Activated naive CD8-positive, alpha-beta T cell treated with anti-CD3 and anti-CD28 coated beads, Interleukin-2, amount 10 ng/mL, durations not matched to agents 7 days and 5 days (primary cell): Measurements from ENCODE around the gene HSD17B3. TPM values are rescaled to one million over a fixed set of nuclear protein-coding genes. Genes with fewer than 3 reads are reported as not detected.
A peak's percentile ranks its signal among the peaks of the same experiment; 100 is the strongest.
"Not testable (repeated sequence)": the region's sequence is repeated elsewhere in the genome, so short reads cannot be mapped to it uniquely, and the experiment has no call there.

Experiments used
- ATAC-seq: fragments of 150-1000 bp; cut with Tn5 transposase; one replicate; pipeline ENCODE4 v1.10.0; 2021; ENCODE audit warnings: low read depth, moderate library complexity
- POLR2A ChIA-PET: fragments of 350-600 bp; sonication (Branson Sonifier 250); formaldehyde crosslinking; loops from one replicate; lab custom pipeline; 2021; ENCODE audit warnings: antibody characterized with exemption; lab: Charles Lee
- DNase-seq: peaks from one replicate; pipeline ENCODE4 v3.0.0; 2021
- H3K27ac Mint-ChIP-seq: one replicate; pipeline ENCODE4 v1.8.0; 2022; ENCODE audit warnings: mild to moderate bottlenecking, mixed read lengths
- H3K27me3 Mint-ChIP-seq: one replicate; pipeline ENCODE4 v1.8.0; 2022; ENCODE audit warnings: mild to moderate bottlenecking, moderate library complexity, mixed read lengths
- H3K36me3 Mint-ChIP-seq: one replicate; pipeline ENCODE4 v1.8.0; 2021; ENCODE audit warnings: mild to moderate bottlenecking, mixed read lengths
- H3K4me1 Mint-ChIP-seq: one replicate; pipeline ENCODE4 v1.8.0; 2021; ENCODE audit warnings: mixed read lengths
- H3K4me3 Mint-ChIP-seq: one replicate; pipeline ENCODE4 v1.8.0; 2022; ENCODE audit warnings: mild to moderate bottlenecking, moderate library complexity, mixed read lengths
- H3K9me3 Mint-ChIP-seq: one replicate; pipeline ENCODE4 v1.8.0; 2021; ENCODE audit warnings: mixed read lengths
- total RNA-seq, 2 experiments: library from RNA; stranded (reverse); gene quantifications; one replicate each; pipeline ENCODE4 v1.2.3, GENCODE V29; 2021

Gene HSD17B3
- total RNA-seq, 2 experiments from 2014 or later: 0.68 to 0.69 TPM

DNA sequence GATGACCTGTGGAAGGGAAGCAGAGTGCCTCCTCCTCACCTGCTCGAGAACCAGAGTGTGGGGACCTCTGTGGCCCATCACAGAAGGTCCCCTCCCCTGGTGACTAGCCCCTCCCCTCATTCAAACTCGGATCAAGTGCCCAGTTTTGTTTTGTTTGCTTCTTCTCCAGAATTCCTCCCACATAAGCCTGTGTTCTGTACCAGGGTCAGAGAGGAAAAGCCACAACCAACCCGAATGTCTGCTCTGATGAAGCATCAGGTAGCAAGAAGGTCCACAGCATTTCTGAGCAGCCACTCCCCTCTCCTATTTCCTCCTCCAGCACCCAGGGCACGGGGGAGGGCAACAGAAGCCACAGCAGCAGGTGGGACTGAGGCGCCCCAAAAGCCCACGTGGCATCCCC, 58.2 kb downstream of the HSD17B3 start:
- H3K9me3 Mint-ChIP-seq: no peaks in the 10 kb centered on the region
- DNase-seq (no peak), ATAC-seq (no peak)
- POLR2A ChIA-PET: no interaction called here
- H3K27me3 Mint-ChIP-seq: peaks cover 79% of the 10 kb centered on the region
- peaks cover 13% of the 10 kb centered on the region for H3K4me1 Mint-ChIP-seq
- H3K4me3 Mint-ChIP-seq: no peak overlapping the region
- H3K27ac Mint-ChIP-seq: no peak overlapping the region
- no peaks in the 10 kb centered on the region for H3K36me3 Mint-ChIP-seq

DNA sequence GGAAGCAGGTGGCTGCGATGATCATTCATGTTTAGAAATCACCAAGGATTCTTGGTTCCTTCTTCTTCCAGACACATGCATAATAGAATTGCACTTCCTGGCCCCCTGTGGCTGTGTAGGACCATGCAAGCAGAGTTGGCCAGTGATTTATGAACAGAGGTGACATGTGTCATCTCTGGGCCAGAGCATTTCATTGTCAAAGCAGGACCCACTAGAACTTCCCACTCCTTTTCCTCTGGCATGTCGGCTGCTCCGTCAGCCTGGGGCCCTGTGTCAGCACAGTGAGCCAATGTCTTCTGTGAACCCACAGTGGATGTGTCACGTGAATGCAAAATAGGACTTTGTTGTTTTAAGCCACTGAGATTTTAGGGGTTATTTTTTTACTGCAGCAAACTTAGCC, 59.2 kb downstream of the HSD17B3 start:
- Mint-ChIP-seq H3K4me3 (no peak overlapping the region), H3K27me3 (peaks cover 79% of the 10 kb centered on the region), H3K27ac (no peak overlapping the region), H3K9me3 (no peaks in the 10 kb centered on the region), H3K36me3 (no peaks in the 10 kb centered on the region), H3K4me1 (peaks cover 13% of the 10 kb centered on the region)
- ATAC-seq: no peak
- POLR2A ChIA-PET: no interaction called here
- DNase-seq: no peak

DNA sequence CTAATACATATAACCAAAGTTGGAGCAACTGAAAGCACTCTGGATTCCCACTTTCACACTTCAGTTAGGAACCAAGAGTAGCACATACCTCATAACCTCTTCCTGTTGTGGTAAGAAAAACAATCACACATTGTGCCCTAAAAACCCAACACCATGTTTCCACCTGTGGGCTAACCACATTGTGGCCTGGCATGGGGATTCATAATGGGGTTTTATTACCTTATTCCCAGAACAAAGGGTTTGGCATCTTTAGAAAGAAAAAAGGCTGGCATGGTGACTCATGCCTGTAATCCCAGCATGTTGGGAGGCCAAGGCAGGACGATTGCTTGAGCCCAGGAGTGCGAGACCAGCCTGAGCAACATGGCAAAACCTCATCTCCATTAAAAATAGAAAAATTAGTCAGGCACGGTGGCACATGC, 60.6 kb downstream of the HSD17B3 start:
- POLR2A ChIA-PET: no interaction called here
- peaks cover 13% of the 10 kb centered on the region for H3K4me1 Mint-ChIP-seq

GRCh38 chr9:96236854-96237550, 65.0 kb downstream of the HSD17B3 start:
- Mint-ChIP-seq H3K27me3 (peaks cover 66% of the 10 kb centered on the region), H3K9me3 (no peaks in the 10 kb centered on the region), H3K4me1 (peaks cover 13% of the 10 kb centered on the region), H3K27ac (no peak overlapping the region), H3K36me3 (no peaks in the 10 kb centered on the region), H3K4me3 (no peak overlapping the region)
- POLR2A ChIA-PET: no interaction called here
- no peak for DNase-seq
- ATAC-seq: no peak

More for the DNA sequence above, 60.6 kb downstream of the HSD17B3 start:
- H3K9me3 Mint-ChIP-seq: no peaks in the 10 kb centered on the region
- DNase-seq (peak; percentile 50), ATAC-seq (no peak)
- no peaks in the 10 kb centered on the region for H3K36me3 Mint-ChIP-seq
- H3K27ac Mint-ChIP-seq: peak overlapping the region; percentile 51
- H3K27me3 Mint-ChIP-seq: peaks cover 77% of the 10 kb centered on the region
- H3K4me3 Mint-ChIP-seq: no peak overlapping the region

- H3K9me3 Mint-ChIP-seq, POLR2A ChIA-PET, ATAC-seq, H3K4me3 Mint-ChIP-seq, H3K27ac Mint-ChIP-seq, H3K36me3 Mint-ChIP-seq, DNase-seq: not testable (repeated sequence)
- Mint-ChIP-seq H3K4me1 (peaks cover 11% of the 10 kb centered on the region), H3K27me3 (peaks cover 62% of the 10 kb centered on the region)
These were observed 65.6 kb downstream of the HSD17B3 start for GRCh38 chr9:96236337-96236736.

- POLR2A ChIA-PET: interaction anchor here (1.0 kb wide), 1 partner anchor 419 kb away, joined by 6 read pairs; no protein-coding TSS in a partner anchor
- no peak for DNase-seq
- H3K27ac Mint-ChIP-seq: no peak overlapping the region
- H3K9me3 Mint-ChIP-seq: peaks cover 2% of the 10 kb centered on the region
- no peaks in the 10 kb centered on the region for H3K4me1 Mint-ChIP-seq
- H3K36me3 Mint-ChIP-seq: no peaks in the 10 kb centered on the region
- ATAC-seq: peak; percentile 63
- no peak overlapping the region for H3K4me3 Mint-ChIP-seq
- peaks cover 37% of the 10 kb centered on the region for H3K27me3 Mint-ChIP-seq
These were observed 69.3 kb downstream of the HSD17B3 start for GRCh38 chr9:96232539-96233241.

GRCh38 chr9:96232164-96232538, 69.8 kb downstream of the HSD17B3 start:
- ATAC-seq (no peak), DNase-seq (no peak)
- Mint-ChIP-seq H3K9me3 (peaks cover 2% of the 10 kb centered on the region), H3K4me3 (no peak overlapping the region), H3K36me3 (no peaks in the 10 kb centered on the region), H3K27ac (no peak overlapping the region), H3K4me1 (no peaks in the 10 kb centered on the region), H3K27me3 (peaks cover 33% of the 10 kb centered on the region)
- POLR2A ChIA-PET: interaction anchor here (1.0 kb wide), 1 partner anchor 420 kb away, joined by 6 read pairs; no protein-coding TSS in a partner anchor

- no peak for ATAC-seq
- Mint-ChIP-seq H3K4me1 (no peaks in the 10 kb centered on the region), H3K27me3 (peaks cover 34% of the 10 kb centered on the region), H3K27ac (no peak overlapping the region), H3K9me3 (peaks cover 2% of the 10 kb centered on the region), H3K4me3 (no peak overlapping the region), H3K36me3 (no peaks in the 10 kb centered on the region)
- POLR2A ChIA-PET: no interaction called here
- no peak for DNase-seq
These were observed 72.0 kb downstream of the HSD17B3 start for GRCh38 chr9:96230002-96230401.

DNA sequence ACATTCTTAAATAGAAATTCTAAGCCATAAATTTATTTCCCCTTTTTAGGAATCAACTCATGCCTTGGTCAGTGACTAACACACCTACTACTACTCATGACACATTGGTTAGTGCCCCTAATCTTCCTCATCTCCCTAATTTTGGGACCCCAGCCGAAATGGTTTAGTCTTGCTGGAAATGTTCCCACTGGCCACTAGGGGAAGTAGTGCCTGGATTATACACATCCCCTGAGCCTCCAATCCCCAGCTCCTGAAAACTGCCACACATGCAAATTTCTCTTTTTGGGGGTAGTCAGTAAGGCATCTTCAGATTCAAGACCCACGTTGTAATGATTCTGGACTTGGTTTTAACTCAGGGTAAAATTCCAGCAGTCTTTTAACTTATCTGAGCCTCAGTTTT, 79.8 kb downstream of the HSD17B3 start:
- ATAC-seq (no peak), DNase-seq (no peak)
- POLR2A ChIA-PET: no interaction called here
- H3K9me3 Mint-ChIP-seq: peaks cover 10% of the 10 kb centered on the region
- H3K4me1 Mint-ChIP-seq: peaks cover 8% of the 10 kb centered on the region
- H3K4me3 Mint-ChIP-seq: no peak overlapping the region
- peaks cover 3% of the 10 kb centered on the region for H3K36me3 Mint-ChIP-seq
- peaks cover 69% of the 10 kb centered on the region for H3K27me3 Mint-ChIP-seq
- H3K27ac Mint-ChIP-seq: no peak overlapping the region

DNA sequence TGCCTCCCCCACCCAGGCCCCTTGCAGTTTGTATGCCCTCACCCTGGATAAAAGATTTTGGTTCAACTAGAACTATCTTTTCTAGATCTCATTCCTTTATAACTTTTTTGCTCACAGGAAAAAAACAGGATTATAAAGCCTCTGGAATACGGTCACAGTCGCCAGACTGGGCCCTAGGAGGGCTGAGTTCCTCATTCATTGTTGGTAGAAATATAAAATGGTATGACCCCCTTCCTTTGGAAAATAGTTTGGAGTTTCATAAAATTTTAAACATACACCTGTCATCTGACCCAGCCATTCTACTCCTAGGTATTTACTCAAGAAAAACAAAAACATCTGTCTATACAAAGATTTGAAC, 82.1 kb downstream of the HSD17B3 start:
- Mint-ChIP-seq H3K27me3 (peaks cover 73% of the 10 kb centered on the region), H3K4me3 (no peak overlapping the region), H3K9me3 (peaks cover 9% of the 10 kb centered on the region), H3K4me1 (peaks cover 11% of the 10 kb centered on the region), H3K36me3 (peaks cover 3% of the 10 kb centered on the region), H3K27ac (no peak overlapping the region)
- ATAC-seq (no peak), DNase-seq (no peak)
- POLR2A ChIA-PET: no interaction called here

DNA sequence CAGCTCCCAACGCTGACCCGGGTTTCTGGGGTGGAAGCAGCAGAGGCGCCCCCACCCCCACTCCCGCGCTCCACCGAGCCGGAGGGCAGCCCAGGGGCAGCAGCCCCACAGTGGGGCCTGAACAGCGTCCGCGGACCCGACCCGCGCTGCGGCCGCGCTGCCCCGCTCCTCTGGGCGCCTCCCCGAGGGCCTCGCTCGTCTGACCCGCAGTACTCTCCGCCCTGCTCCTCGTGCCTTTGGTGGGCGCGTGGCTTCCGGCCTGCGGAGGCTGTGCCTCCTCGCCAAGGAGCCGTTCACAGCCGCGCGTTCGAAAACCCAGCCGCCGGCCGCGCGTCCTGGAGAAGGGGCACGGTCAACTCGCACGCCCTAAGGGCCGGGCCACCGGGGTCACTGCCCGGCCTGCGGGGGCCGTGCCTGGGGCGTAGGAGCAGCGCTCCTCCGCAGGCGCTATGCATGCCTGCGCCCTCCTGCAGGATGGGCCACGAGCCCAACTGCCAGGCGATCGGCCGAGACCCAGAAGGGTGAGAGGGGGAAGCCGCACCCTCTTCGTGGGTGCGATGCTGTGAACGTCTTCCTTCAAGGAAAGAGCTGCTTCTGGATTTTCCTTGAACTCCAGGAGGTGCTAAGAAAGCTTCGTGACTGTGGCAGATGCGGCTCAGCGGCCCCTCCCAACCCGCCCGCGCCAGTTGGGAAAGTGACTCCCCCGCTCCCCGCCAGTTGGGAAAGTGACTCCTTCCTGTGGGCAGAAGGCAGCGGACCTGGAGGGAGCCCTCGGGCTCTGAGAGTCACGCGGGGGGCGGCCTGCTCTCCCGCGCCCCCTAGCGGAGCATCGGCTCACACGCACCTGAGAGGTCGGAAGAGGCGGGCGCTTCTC, 82.7 kb downstream of the HSD17B3 start:
- no peak for ATAC-seq
- POLR2A ChIA-PET: interaction anchor here (0.6 kb wide), 1 partner anchor 151 kb away, joined by 3 read pairs; no protein-coding TSS in a partner anchor
- H3K4me1 Mint-ChIP-seq: peaks cover 11% of the 10 kb centered on the region

GRCh38 chr9:96217754-96218693, 84.0 kb downstream of the HSD17B3 start:
- peaks cover 11% of the 10 kb centered on the region for H3K4me1 Mint-ChIP-seq
- POLR2A ChIA-PET: interaction anchor here (0.6 kb wide), 2 partner anchors 152 to 1846 kb away, joined by 3 read pairs; no protein-coding TSS in a partner anchor
- peaks cover 61% of the 10 kb centered on the region for H3K27me3 Mint-ChIP-seq
- H3K27ac Mint-ChIP-seq: no peak overlapping the region
- no peaks in the 10 kb centered on the region for H3K9me3 Mint-ChIP-seq
- DNase-seq (peak; percentile 93), ATAC-seq (peak; percentile 88)
- H3K36me3 Mint-ChIP-seq: no peaks in the 10 kb centered on the region
- peak overlapping the region; percentile 81 for H3K4me3 Mint-ChIP-seq

More for the DNA sequence above, 82.7 kb downstream of the HSD17B3 start:
- Mint-ChIP-seq H3K36me3 (peaks cover 3% of the 10 kb centered on the region), H3K27me3 (peaks cover 68% of the 10 kb centered on the region), H3K4me3 (no peak overlapping the region), H3K9me3 (peaks cover 7% of the 10 kb centered on the region), H3K27ac (no peak overlapping the region)
- peak; percentile 68 for DNase-seq
